ENCODE data around the gene ADNP. TPM values are rescaled to one million over a fixed set of nuclear protein-coding genes. Genes with fewer than 3 reads are reported as not detected.
A peak's percentile ranks its signal among the peaks of the same experiment; 100 is the strongest.

The ADNP gene
- total and polyA plus RNA-seq, 5 donors from 2014 or later = 4.9 to 61.5 (median 7.0) TPM

- H3K4me1 Mint-ChIP-seq = peaks cover 44 to 94% (median 79%) of the 10 kb centered on the region in 4 donors
- peak overlapping the region in 1 of 4 donors; percentile 39 for H3K4me3 Mint-ChIP-seq
- no peaks in the 10 kb centered on the region for H3K27me3 ChIP-seq (ENCODE audit: control insufficient read depth, insufficient read depth, low read length)
- H3K27ac Mint-ChIP-seq = peak overlapping the region in 1 of 3 donors; percentile 81
- peaks cover 60% of the 10 kb centered on the region for H3K4me1 ChIP-seq (ENCODE audit: control insufficient read depth, insufficient read depth, low read length, poor library complexity, severe bottlenecking)
- DNase-seq (peak in 1 of 3 donors; percentile 37), ATAC-seq (ENCODE audit: low read depth in 2 of 2) (peak; percentile 66 to 73)
- H3K36me3 Mint-ChIP-seq = peaks cover 4% of the 10 kb centered on the region
- peak overlapping the region; percentile 51 for H3K27ac ChIP-seq (ENCODE audit: insufficient read depth, low read length, poor library complexity, severe bottlenecking)
- H3K9me3 ChIP-seq (ENCODE audit: control insufficient read depth in 2 of 2, low read length in 2 of 2) = no peaks in the 10 kb centered on the region
- no peak overlapping the region for H3K4me3 ChIP-seq (ENCODE audit: low read depth, low read length)
- H3K27me3 Mint-ChIP-seq = no peaks in the 10 kb centered on the region
- peaks cover 7% of the 10 kb centered on the region for H3K36me3 ChIP-seq (ENCODE audit: control insufficient read depth, insufficient read depth, low read length)
- peaks cover 0 to 3% (median 0%) of the 10 kb centered on the region in 7 donors for H3K9me3 Mint-ChIP-seq
Observed at GRCh38 chr20:50920997-50921396, 10.2 kb downstream of the ADNP start.

GRCh38 chr20:50919567-50919966, 11.7 kb downstream of the ADNP start:
- H3K27me3 ChIP-seq (ENCODE audit: control insufficient read depth, insufficient read depth, low read length) = no peaks in the 10 kb centered on the region
- H3K36me3 ChIP-seq (ENCODE audit: control insufficient read depth, insufficient read depth, low read length) = peaks cover 9% of the 10 kb centered on the region
- Mint-ChIP-seq H3K27ac (peak overlapping the region in 2 of 3 donors; percentile 74 to 91), H3K4me1 (peaks cover 52 to 92% (median 78%) of the 10 kb centered on the region in 4 donors), H3K4me3 (peak overlapping the region; percentile 19 to 62 (median 31)), H3K9me3 (peaks cover 0 to 3% (median 0%) of the 10 kb centered on the region in 7 donors), H3K36me3 (peaks cover 4% of the 10 kb centered on the region), H3K27me3 (no peaks in the 10 kb centered on the region)
- H3K4me1 ChIP-seq (ENCODE audit: control insufficient read depth, insufficient read depth, low read length, poor library complexity, severe bottlenecking) = peaks cover 64% of the 10 kb centered on the region
- H3K27ac ChIP-seq (ENCODE audit: insufficient read depth, low read length, poor library complexity, severe bottlenecking) = no peak overlapping the region
- no peaks in the 10 kb centered on the region for H3K9me3 ChIP-seq (ENCODE audit: control insufficient read depth in 2 of 2, low read length in 2 of 2)
- DNase-seq (no peak), ATAC-seq (ENCODE audit: low read depth in 2 of 2) (no peak)
- no peak overlapping the region for H3K4me3 ChIP-seq (ENCODE audit: low read depth, low read length)

- H3K4me3 Mint-ChIP-seq = peak overlapping the region in 1 of 4 donors; percentile 40
- no peak for ATAC-seq (ENCODE audit: low read depth in 2 of 2)
- DNase-seq = no peak
- Histone ChIP-seq H3K9me3 (ENCODE audit: control insufficient read depth in 2 of 2, low read length in 2 of 2) (no peaks in the 10 kb centered on the region), H3K27ac (ENCODE audit: insufficient read depth, low read length, poor library complexity, severe bottlenecking) (peak overlapping the region; percentile 27), H3K4me3 (ENCODE audit: low read depth, low read length) (no peak overlapping the region), H3K27me3 (ENCODE audit: control insufficient read depth, insufficient read depth, low read length) (no peaks in the 10 kb centered on the region), H3K36me3 (ENCODE audit: control insufficient read depth, insufficient read depth, low read length) (peaks cover 6% of the 10 kb centered on the region), H3K4me1 (ENCODE audit: control insufficient read depth, insufficient read depth, low read length, poor library complexity, severe bottlenecking) (peaks cover 63% of the 10 kb centered on the region)
- peaks cover 8% of the 10 kb centered on the region for H3K36me3 Mint-ChIP-seq
- H3K4me1 Mint-ChIP-seq = peaks cover 61 to 92% (median 82%) of the 10 kb centered on the region in 4 donors
- no peaks in the 10 kb centered on the region for H3K27me3 Mint-ChIP-seq
- H3K27ac Mint-ChIP-seq = peak overlapping the region in 2 of 3 donors; percentile 2 to 86
- peaks cover 0 to 3% (median 0%) of the 10 kb centered on the region in 7 donors for H3K9me3 Mint-ChIP-seq
Observed at GRCh38 chr20:50918403-50918802, 12.8 kb downstream of the ADNP start.

- H3K4me3 Mint-ChIP-seq = peak overlapping the region in 3 of 4 donors; percentile 19 to 35 (median 24)
- peak overlapping the region; percentile 43 for H3K27ac ChIP-seq (ENCODE audit: insufficient read depth, low read length, poor library complexity, severe bottlenecking)
- H3K27me3 Mint-ChIP-seq = no peaks in the 10 kb centered on the region
- peaks cover 61 to 93% (median 81%) of the 10 kb centered on the region in 4 donors for H3K4me1 Mint-ChIP-seq
- DNase-seq = no peak
- H3K36me3 Mint-ChIP-seq = peaks cover 11% of the 10 kb centered on the region
- H3K4me3 ChIP-seq (ENCODE audit: low read depth, low read length) = no peak overlapping the region
- ATAC-seq (ENCODE audit: low read depth in 2 of 2) = no peak
- H3K27me3 ChIP-seq (ENCODE audit: control insufficient read depth, insufficient read depth, low read length) = no peaks in the 10 kb centered on the region
- H3K4me1 ChIP-seq (ENCODE audit: control insufficient read depth, insufficient read depth, low read length, poor library complexity, severe bottlenecking) = peaks cover 55% of the 10 kb centered on the region
- no peaks in the 10 kb centered on the region for H3K9me3 ChIP-seq (ENCODE audit: control insufficient read depth in 2 of 2, low read length in 2 of 2)
- H3K36me3 ChIP-seq (ENCODE audit: control insufficient read depth, insufficient read depth, low read length) = peaks cover 6% of the 10 kb centered on the region
- H3K9me3 Mint-ChIP-seq = peaks cover 0 to 3% (median 0%) of the 10 kb centered on the region in 7 donors
- peak overlapping the region; percentile 23 to 87 (median 57) for H3K27ac Mint-ChIP-seq
Observed at GRCh38 chr20:50916934-50917333, 14.3 kb downstream of the ADNP start.

GRCh38 chr20:50916257-50916656, 15.0 kb downstream of the ADNP start:
- Mint-ChIP-seq H3K4me3 (peak overlapping the region in 1 of 4 donors; percentile 24), H3K9me3 (peaks cover 0 to 3% (median 0%) of the 10 kb centered on the region in 7 donors), H3K4me1 (peaks cover 61 to 93% (median 81%) of the 10 kb centered on the region in 4 donors), H3K36me3 (peaks cover 17% of the 10 kb centered on the region), H3K27ac (peak overlapping the region; percentile 18 to 87 (median 46)), H3K27me3 (no peaks in the 10 kb centered on the region)
- H3K36me3 ChIP-seq (ENCODE audit: control insufficient read depth, insufficient read depth, low read length) = peaks cover 4% of the 10 kb centered on the region
- no peaks in the 10 kb centered on the region for H3K9me3 ChIP-seq (ENCODE audit: control insufficient read depth in 2 of 2, low read length in 2 of 2)
- H3K4me1 ChIP-seq (ENCODE audit: control insufficient read depth, insufficient read depth, low read length, poor library complexity, severe bottlenecking) = peaks cover 48% of the 10 kb centered on the region
- no peaks in the 10 kb centered on the region for H3K27me3 ChIP-seq (ENCODE audit: control insufficient read depth, insufficient read depth, low read length)
- H3K27ac ChIP-seq (ENCODE audit: insufficient read depth, low read length, poor library complexity, severe bottlenecking) = no peak overlapping the region
- peak overlapping the region; percentile 28 for H3K4me3 ChIP-seq (ENCODE audit: low read depth, low read length)
- ATAC-seq (ENCODE audit: low read depth in 2 of 2) = no peak
- no peak for DNase-seq

- Histone ChIP-seq H3K27me3 (ENCODE audit: control insufficient read depth, insufficient read depth, low read length) (no peaks in the 10 kb centered on the region), H3K9me3 (ENCODE audit: control insufficient read depth in 2 of 2, low read length in 2 of 2) (no peaks in the 10 kb centered on the region), H3K4me1 (ENCODE audit: control insufficient read depth, insufficient read depth, low read length, poor library complexity, severe bottlenecking) (peaks cover 46% of the 10 kb centered on the region), H3K36me3 (ENCODE audit: control insufficient read depth, insufficient read depth, low read length) (peaks cover 4% of the 10 kb centered on the region), H3K27ac (ENCODE audit: insufficient read depth, low read length, poor library complexity, severe bottlenecking) (no peak overlapping the region), H3K4me3 (ENCODE audit: low read depth, low read length) (peak overlapping the region; percentile 42)
- ATAC-seq (ENCODE audit: low read depth in 2 of 2) (no peak), DNase-seq (no peak)
- peak overlapping the region; percentile 28 to 67 (median 55) for H3K27ac Mint-ChIP-seq
- peaks cover 21% of the 10 kb centered on the region for H3K36me3 Mint-ChIP-seq
- H3K9me3 Mint-ChIP-seq = peaks cover 0 to 3% (median 0%) of the 10 kb centered on the region in 7 donors
- H3K4me1 Mint-ChIP-seq = peaks cover 62 to 93% (median 79%) of the 10 kb centered on the region in 4 donors
- H3K4me3 Mint-ChIP-seq = peak overlapping the region in 3 of 4 donors; percentile 12 to 53 (median 13)
- H3K27me3 Mint-ChIP-seq = no peaks in the 10 kb centered on the region
Observed at GRCh38 chr20:50915424-50915823, 15.8 kb downstream of the ADNP start.

DNA sequence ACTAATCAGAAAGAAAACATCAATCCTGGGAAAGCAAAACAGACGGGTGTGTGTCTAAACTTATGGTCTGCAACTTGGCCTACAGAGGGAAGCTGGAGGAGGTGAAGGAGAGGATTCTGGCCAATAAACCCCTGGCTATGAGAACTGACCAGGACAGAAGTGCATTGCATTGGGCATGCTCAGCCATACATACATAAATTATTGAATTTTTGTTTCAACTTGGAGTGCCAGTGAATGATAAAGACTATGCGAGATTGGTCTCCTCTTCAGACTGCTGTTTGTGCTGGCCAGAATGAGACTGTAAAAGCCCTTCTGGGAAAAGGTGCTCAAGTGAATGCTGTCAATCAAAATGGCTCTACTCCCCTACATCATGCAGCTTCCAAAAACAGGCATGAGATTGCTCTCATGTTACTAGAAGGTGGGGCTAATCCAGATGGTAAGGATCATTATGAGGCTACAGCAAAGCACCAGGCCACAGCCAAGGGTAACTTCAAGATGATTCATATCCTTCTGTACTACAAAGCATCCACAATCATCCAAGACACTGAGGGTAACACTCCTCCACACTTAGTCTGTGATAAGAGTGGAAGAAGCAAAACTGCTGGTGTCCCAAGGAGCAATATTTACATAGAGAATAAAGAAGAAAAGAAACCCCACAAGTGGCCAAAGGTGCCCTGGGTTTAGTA, 17.4 kb downstream of the ADNP start:
- ATAC-seq (ENCODE audit: low read depth in 2 of 2) (peak; percentile 57 to 62), DNase-seq (peak in 1 of 3 donors; percentile 21)
- H3K27ac ChIP-seq (ENCODE audit: insufficient read depth, low read length, poor library complexity, severe bottlenecking) = no peak overlapping the region
- H3K27ac Mint-ChIP-seq = peak overlapping the region in 2 of 3 donors; percentile 67 to 75
- H3K4me1 Mint-ChIP-seq = peaks cover 65 to 93% (median 79%) of the 10 kb centered on the region in 4 donors
- H3K27me3 Mint-ChIP-seq = no peaks in the 10 kb centered on the region
- no peak overlapping the region for H3K4me3 ChIP-seq (ENCODE audit: low read depth, low read length)
- H3K27me3 ChIP-seq (ENCODE audit: control insufficient read depth, insufficient read depth, low read length) = no peaks in the 10 kb centered on the region
- H3K9me3 ChIP-seq (ENCODE audit: control insufficient read depth in 2 of 2, low read length in 2 of 2) = no peaks in the 10 kb centered on the region
- peak overlapping the region in 2 of 4 donors; percentile 3 to 11 for H3K4me3 Mint-ChIP-seq
- H3K4me1 ChIP-seq (ENCODE audit: control insufficient read depth, insufficient read depth, low read length, poor library complexity, severe bottlenecking) = peaks cover 51% of the 10 kb centered on the region
- peaks cover 23% of the 10 kb centered on the region for H3K36me3 Mint-ChIP-seq
- H3K9me3 Mint-ChIP-seq = peaks cover 0 to 3% (median 0%) of the 10 kb centered on the region in 7 donors
- peaks cover 4% of the 10 kb centered on the region for H3K36me3 ChIP-seq (ENCODE audit: control insufficient read depth, insufficient read depth, low read length)

All from CD4-positive, CD25-positive, alpha-beta regulatory T cell (primary cell).